ENCODE data around the gene KCNJ15. TPM values are rescaled to one million over a fixed set of nuclear protein-coding genes. Genes with fewer than 3 reads are reported as not detected.

KCNJ15 gene
- total RNA-seq, 5 donors from 2014 or later (not counting 1 experiment from before 2014, with no cell fraction given) = 0.09 to 0.66 (median 0.43) TPM

DNA sequence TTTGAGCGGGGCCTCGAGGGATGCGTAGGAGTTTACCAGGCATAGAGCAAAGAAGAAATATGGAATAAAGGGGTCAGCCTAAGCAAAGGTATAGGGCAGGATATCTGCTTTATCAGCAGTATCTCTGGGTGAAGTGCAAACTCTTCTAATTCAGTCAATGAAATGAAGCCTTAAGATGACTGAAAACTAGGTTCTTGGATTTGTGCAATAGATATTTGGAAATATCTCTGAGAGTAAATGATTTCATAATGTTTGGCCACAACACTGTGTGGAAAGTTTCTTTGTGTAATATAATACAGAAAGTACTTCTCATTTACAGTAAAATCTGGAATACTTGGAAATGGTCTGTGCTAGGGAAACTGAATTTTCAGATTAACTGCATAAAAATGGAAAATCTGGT lies 26.1 kb downstream of the KCNJ15 start:
- no peak overlapping the region for H3K4me3 ChIP-seq (ENCODE audit: control insufficient read depth in 1 of 2, extremely low read depth in 1 of 2, low read length in 1 of 2)
- no peaks in the 10 kb centered on the region for H3K36me3 ChIP-seq (ENCODE audit: control insufficient read depth in 2 of 2, extremely low read depth in 1 of 2, insufficient read depth in 1 of 2, low read length in 1 of 2)
- DNase-seq (no peak), ATAC-seq (replicated peaks in 1 of 4) (no peak)
- H3K9me3 ChIP-seq = no peaks in the 10 kb centered on the region
- H3K27ac ChIP-seq (ENCODE audit: low read length) = no peak overlapping the region
- 100% methylated on average over 1 of the region's 3 CpGs for WGBS (ENCODE audit: insufficient coverage)
- no peaks in the 10 kb centered on the region for H3K9me3 Mint-ChIP-seq
- H3K27me3 Mint-ChIP-seq = no peaks in the 10 kb centered on the region
- POLR2A ChIA-PET = no interaction called here
- H3K4me3 Mint-ChIP-seq = no peak overlapping the region
- no peaks in the 10 kb centered on the region for H3K4me1 ChIP-seq (ENCODE audit: control insufficient read depth in 1 of 2, extremely low read depth in 1 of 2, insufficient read depth in 2 of 2, low read length in 2 of 2)
- no peak overlapping the region for H3K27ac Mint-ChIP-seq
- H3K4me1 Mint-ChIP-seq = no peaks in the 10 kb centered on the region
- H3K27me3 ChIP-seq (replicated peaks in 1 of 2; ENCODE audit: control insufficient read depth in 2 of 2, extremely low read depth in 1 of 2, insufficient read depth in 2 of 2, low read length in 1 of 2) = no peaks in the 10 kb centered on the region
- no peaks in the 10 kb centered on the region for H3K36me3 Mint-ChIP-seq
- CTCF ChIA-PET = no interaction called here

DNA sequence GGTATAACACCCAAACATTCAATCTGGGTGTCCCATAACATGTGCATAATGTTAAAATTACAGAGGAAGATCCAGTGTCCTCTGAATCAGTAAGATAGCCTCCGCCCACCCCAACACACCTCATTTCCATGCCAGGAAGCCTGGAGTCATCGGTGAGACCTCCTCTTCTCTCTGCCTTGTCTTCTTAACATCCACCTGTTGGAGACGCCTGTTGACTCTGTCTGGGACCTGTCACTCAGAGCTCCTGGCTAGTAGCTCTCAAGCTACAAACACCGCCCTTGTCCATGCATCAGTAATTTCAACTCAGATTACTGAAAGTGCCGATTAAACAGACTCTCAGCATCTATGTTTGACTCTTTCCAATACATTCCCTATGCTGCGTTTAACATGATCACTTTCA lies 27.4 kb downstream of the KCNJ15 start:
- Mint-ChIP-seq H3K9me3 (no peaks in the 10 kb centered on the region), H3K27ac (no peak overlapping the region), H3K27me3 (no peaks in the 10 kb centered on the region), H3K4me1 (no peaks in the 10 kb centered on the region), H3K36me3 (no peaks in the 10 kb centered on the region), H3K4me3 (no peak overlapping the region)
- WGBS (ENCODE audit: insufficient coverage) = 90% methylated on average over 6 of the region's 6 CpGs
- Histone ChIP-seq H3K4me3 (ENCODE audit: control insufficient read depth in 1 of 2, extremely low read depth in 1 of 2, low read length in 1 of 2) (no peak overlapping the region), H3K36me3 (ENCODE audit: control insufficient read depth in 2 of 2, extremely low read depth in 1 of 2, insufficient read depth in 1 of 2, low read length in 1 of 2) (no peaks in the 10 kb centered on the region), H3K27me3 (replicated peaks in 1 of 2; ENCODE audit: control insufficient read depth in 2 of 2, extremely low read depth in 1 of 2, insufficient read depth in 2 of 2, low read length in 1 of 2) (no peaks in the 10 kb centered on the region), H3K27ac (ENCODE audit: low read length) (no peak overlapping the region), H3K4me1 (ENCODE audit: control insufficient read depth in 1 of 2, extremely low read depth in 1 of 2, insufficient read depth in 2 of 2, low read length in 2 of 2) (no peaks in the 10 kb centered on the region), H3K9me3 (no peaks in the 10 kb centered on the region)
- ChIA-PET CTCF (no interaction called here), POLR2A (no interaction called here)
- ATAC-seq (replicated peaks in 1 of 4) = no peak
- no peak for DNase-seq

DNA sequence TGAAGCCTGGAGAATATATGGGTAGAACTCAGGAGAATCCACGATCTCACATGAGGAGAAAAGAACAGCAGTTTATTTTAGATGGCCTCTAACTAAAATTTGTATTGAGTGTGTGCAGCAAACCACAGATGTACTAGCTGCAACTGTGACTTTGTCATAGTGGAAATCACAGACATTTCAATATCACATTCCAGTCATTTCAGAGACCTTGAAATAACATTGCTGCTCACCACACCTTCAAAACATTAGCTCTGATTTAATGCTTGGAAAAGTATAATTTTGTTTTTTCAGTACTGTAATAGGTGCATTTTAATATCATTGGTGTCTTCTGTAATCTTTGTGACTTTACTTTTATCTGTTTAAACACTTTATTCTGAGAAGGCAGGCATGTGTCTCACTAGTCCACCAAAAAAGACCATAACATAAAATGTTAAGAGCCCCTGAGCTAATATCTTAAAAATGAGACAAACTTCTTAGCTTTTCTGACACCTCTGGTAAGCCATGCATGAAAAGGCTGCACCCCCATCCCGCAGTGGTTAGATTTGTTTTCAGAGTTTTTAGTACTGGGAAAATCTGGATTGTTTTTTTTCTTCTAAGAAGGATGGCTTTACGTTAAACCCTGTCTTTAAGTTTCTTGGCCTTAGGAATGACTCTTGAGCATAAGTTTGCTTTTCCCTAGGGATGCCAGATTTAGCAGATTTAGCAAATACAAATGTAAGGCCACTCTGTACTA lies 30.1 kb downstream of the KCNJ15 start:
- ATAC-seq (replicated peaks in 1 of 4) (no peak), DNase-seq (no peak)
- no peaks in the 10 kb centered on the region for H3K4me1 Mint-ChIP-seq
- no peaks in the 10 kb centered on the region for H3K9me3 ChIP-seq
- no peaks in the 10 kb centered on the region for H3K36me3 Mint-ChIP-seq
- no peaks in the 10 kb centered on the region for H3K36me3 ChIP-seq (ENCODE audit: control insufficient read depth in 2 of 2, extremely low read depth in 1 of 2, insufficient read depth in 1 of 2, low read length in 1 of 2)
- CTCF ChIA-PET = no interaction called here
- H3K27ac Mint-ChIP-seq = no peak overlapping the region
- no peaks in the 10 kb centered on the region for H3K9me3 Mint-ChIP-seq
- H3K27ac ChIP-seq (ENCODE audit: low read length) = no peak overlapping the region
- POLR2A ChIA-PET = no interaction called here
- no peak overlapping the region for H3K4me3 ChIP-seq (ENCODE audit: control insufficient read depth in 1 of 2, extremely low read depth in 1 of 2, low read length in 1 of 2)
- H3K27me3 ChIP-seq (replicated peaks in 1 of 2; ENCODE audit: control insufficient read depth in 2 of 2, extremely low read depth in 1 of 2, insufficient read depth in 2 of 2, low read length in 1 of 2) = no peaks in the 10 kb centered on the region
- WGBS (ENCODE audit: insufficient coverage) = no CpG with 5 or more reads among the region's 3 CpGs
- H3K4me1 ChIP-seq (ENCODE audit: control insufficient read depth in 1 of 2, extremely low read depth in 1 of 2, insufficient read depth in 2 of 2, low read length in 2 of 2) = peaks cover 0 to under 1% of the 10 kb centered on the region in 2 experiments
- no peaks in the 10 kb centered on the region for H3K27me3 Mint-ChIP-seq
- H3K4me3 Mint-ChIP-seq = no peak overlapping the region

DNA sequence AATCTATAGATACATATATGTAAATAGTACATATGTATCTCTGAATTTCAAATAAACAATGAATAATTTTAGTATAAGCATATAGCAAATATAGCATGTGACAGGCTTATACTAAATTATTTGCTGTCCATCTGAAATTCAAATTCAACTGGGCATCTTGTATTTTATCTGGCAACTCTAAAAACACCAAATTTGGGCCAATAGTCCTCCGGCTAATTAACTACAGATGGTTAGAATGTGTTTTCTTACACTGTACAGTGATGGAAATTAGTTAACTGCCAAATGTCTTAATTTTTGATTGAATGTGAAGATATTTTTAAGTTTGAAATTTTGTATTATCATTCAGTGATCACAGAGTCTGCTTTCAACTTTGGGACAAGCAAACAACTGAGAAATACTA lies 30.7 kb downstream of the KCNJ15 start:
- H3K4me3 ChIP-seq (ENCODE audit: control insufficient read depth in 1 of 2, extremely low read depth in 1 of 2, low read length in 1 of 2) = no peak overlapping the region
- no peak overlapping the region for H3K27ac ChIP-seq (ENCODE audit: low read length)
- H3K4me3 Mint-ChIP-seq = no peak overlapping the region
- H3K27ac Mint-ChIP-seq = no peak overlapping the region
- DNase-seq (no peak), ATAC-seq (replicated peaks in 1 of 4) (no peak)
- no peaks in the 10 kb centered on the region for H3K9me3 ChIP-seq
- no peaks in the 10 kb centered on the region for H3K27me3 ChIP-seq (replicated peaks in 1 of 2; ENCODE audit: control insufficient read depth in 2 of 2, extremely low read depth in 1 of 2, insufficient read depth in 2 of 2, low read length in 1 of 2)
- H3K4me1 ChIP-seq (ENCODE audit: control insufficient read depth in 1 of 2, extremely low read depth in 1 of 2, insufficient read depth in 2 of 2, low read length in 2 of 2) = peaks cover 0 to 2% of the 10 kb centered on the region in 2 experiments
- WGBS (ENCODE audit: insufficient coverage) = no CpG with 5 or more reads among the region's 1 CpG
- H3K36me3 Mint-ChIP-seq = no peaks in the 10 kb centered on the region
- no peaks in the 10 kb centered on the region for H3K27me3 Mint-ChIP-seq
- ChIA-PET POLR2A (no interaction called here), CTCF (no interaction called here)
- H3K36me3 ChIP-seq (ENCODE audit: control insufficient read depth in 2 of 2, extremely low read depth in 1 of 2, insufficient read depth in 1 of 2, low read length in 1 of 2) = no peaks in the 10 kb centered on the region
- no peaks in the 10 kb centered on the region for H3K4me1 Mint-ChIP-seq
- no peaks in the 10 kb centered on the region for H3K9me3 Mint-ChIP-seq

DNA sequence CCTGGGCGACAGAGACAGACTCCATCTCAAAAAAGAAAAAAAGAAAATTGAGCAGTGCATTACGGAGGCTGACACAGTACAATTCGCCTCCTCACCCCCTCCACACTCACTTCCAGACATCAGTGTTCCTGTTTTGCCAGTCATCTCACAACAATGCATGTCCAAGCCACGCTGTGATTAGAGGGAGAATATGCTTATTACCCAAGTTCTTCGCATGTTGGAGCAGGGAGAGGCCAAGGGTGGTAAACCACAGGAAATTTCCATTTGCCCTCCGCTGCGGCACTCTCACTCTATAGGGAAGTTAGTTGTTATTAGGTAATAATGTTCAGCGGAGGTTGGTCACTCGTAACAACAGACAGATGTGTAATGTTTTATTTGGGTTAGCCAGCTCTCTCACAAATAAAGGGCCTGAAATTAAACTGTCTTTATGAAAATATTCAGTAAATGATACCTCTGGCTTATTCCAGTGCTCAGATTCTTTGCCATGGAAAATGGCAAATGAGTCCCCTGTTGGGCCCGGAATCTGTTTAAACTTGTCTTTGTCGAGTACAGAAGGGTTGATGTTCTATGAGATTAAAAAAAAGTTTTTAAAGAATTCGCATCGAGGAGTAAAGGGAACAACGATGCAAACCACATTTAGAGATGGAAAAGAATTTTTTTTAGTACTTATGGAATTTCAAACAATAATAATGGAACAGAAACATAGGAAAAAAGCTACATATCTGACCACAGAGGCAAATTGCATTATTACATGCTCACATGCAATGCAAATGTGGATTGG lies 33.1 kb downstream of the KCNJ15 start:
- POLR2A ChIA-PET = no interaction called here
- Mint-ChIP-seq H3K36me3 (no peaks in the 10 kb centered on the region), H3K9me3 (no peaks in the 10 kb centered on the region), H3K4me1 (peaks cover 16 to 18% (median 17%) of the 10 kb centered on the region in 3 donors), H3K4me3 (no peak overlapping the region), H3K27me3 (no peaks in the 10 kb centered on the region), H3K27ac (no peak overlapping the region)
- no peaks in the 10 kb centered on the region for H3K27me3 ChIP-seq (replicated peaks in 1 of 2; ENCODE audit: control insufficient read depth in 2 of 2, extremely low read depth in 1 of 2, insufficient read depth in 2 of 2, low read length in 1 of 2)
- CTCF ChIA-PET = no interaction called here
- no peaks in the 10 kb centered on the region for H3K36me3 ChIP-seq (ENCODE audit: control insufficient read depth in 2 of 2, extremely low read depth in 1 of 2, insufficient read depth in 1 of 2, low read length in 1 of 2)
- no peak overlapping the region for H3K27ac ChIP-seq (ENCODE audit: low read length)
- no peak overlapping the region for H3K4me3 ChIP-seq (ENCODE audit: control insufficient read depth in 1 of 2, extremely low read depth in 1 of 2, low read length in 1 of 2)
- DNase-seq (peak in 4 of 35 experiments; percentile 1 to 29 (median 6)), ATAC-seq (replicated peaks in 1 of 4) (no peak)
- WGBS (ENCODE audit: insufficient coverage) = 88% methylated on average over 2 of the region's 14 CpGs
- peaks cover 12 to 18% of the 10 kb centered on the region in 2 experiments for H3K4me1 ChIP-seq (ENCODE audit: control insufficient read depth in 1 of 2, extremely low read depth in 1 of 2, insufficient read depth in 2 of 2, low read length in 2 of 2)
- H3K9me3 ChIP-seq = no peaks in the 10 kb centered on the region

DNA sequence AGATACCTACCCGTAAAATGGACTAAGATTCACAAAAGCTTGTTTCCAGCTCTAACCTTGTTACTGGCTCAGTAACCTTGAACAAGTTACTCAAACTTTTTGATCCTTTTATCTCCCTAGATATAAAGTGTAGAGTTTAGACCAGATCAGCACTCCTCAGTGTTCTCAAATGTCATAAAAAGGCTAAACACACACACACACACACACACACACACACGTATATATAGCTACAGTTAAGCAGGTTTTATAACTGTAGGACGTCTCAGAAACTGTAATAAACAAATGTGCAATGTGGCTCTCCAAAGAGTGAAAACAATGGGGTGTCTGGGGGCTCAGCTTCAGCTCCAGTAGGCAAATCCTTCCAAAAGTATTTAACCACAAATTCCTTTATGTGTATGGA lies 34.0 kb downstream of the KCNJ15 start:
- no CpG with 5 or more reads among the region's 3 CpGs for WGBS (ENCODE audit: insufficient coverage)
- POLR2A ChIA-PET = no interaction called here
- no peaks in the 10 kb centered on the region for H3K36me3 Mint-ChIP-seq

More for the DNA sequence above, 34.0 kb downstream of the KCNJ15 start:
- Histone ChIP-seq H3K4me1 (ENCODE audit: control insufficient read depth in 1 of 2, extremely low read depth in 1 of 2, insufficient read depth in 2 of 2, low read length in 2 of 2) (peaks cover 14 to 24% of the 10 kb centered on the region in 2 experiments), H3K27ac (ENCODE audit: low read length) (no peak overlapping the region), H3K36me3 (ENCODE audit: control insufficient read depth in 2 of 2, extremely low read depth in 1 of 2, insufficient read depth in 1 of 2, low read length in 1 of 2) (no peaks in the 10 kb centered on the region), H3K4me3 (ENCODE audit: control insufficient read depth in 1 of 2, extremely low read depth in 1 of 2, low read length in 1 of 2) (no peak overlapping the region), H3K9me3 (no peaks in the 10 kb centered on the region), H3K27me3 (replicated peaks in 1 of 2; ENCODE audit: control insufficient read depth in 2 of 2, extremely low read depth in 1 of 2, insufficient read depth in 2 of 2, low read length in 1 of 2) (no peaks in the 10 kb centered on the region)
- Mint-ChIP-seq H3K4me1 (peaks cover 22 to 24% (median 23%) of the 10 kb centered on the region in 3 donors), H3K27me3 (no peaks in the 10 kb centered on the region), H3K4me3 (no peak overlapping the region), H3K9me3 (no peaks in the 10 kb centered on the region), H3K27ac (no peak overlapping the region)
- CTCF ChIA-PET = interaction anchor here in 1 of 2 donors (0.6 kb wide), 1 partner anchor 32 kb away, joined by 3 read pairs; no protein-coding TSS in a partner anchor
- no peak for DNase-seq
- ATAC-seq (replicated peaks in 1 of 4) = no peak
